ENCODE results near the gene KCNIP4. TPM values are rescaled to one million over a fixed set of nuclear protein-coding genes. Genes with fewer than 3 reads are reported as not detected.

Gene KCNIP4
- total and polyA plus RNA-seq, 2 donors from 2014 or later = 9.8 to 43.9 TPM

GRCh38 chr4:21900211-21900610 is 48.4 kb downstream of the KCNIP4 start:
- no peak for DNase-seq
- Histone ChIP-seq H3K27me3 (ENCODE audit: control insufficient read depth, insufficient read depth, low read length) (no peaks in the 10 kb centered on the region), H3K36me3 (ENCODE audit: control insufficient read depth in 2 of 3, insufficient read depth in 3 of 3, low read length in 3 of 3) (no peaks in the 10 kb centered on the region), H3K4me3 (ENCODE audit: low read length in 3 of 3) (no peak overlapping the region), H3K4me1 (ENCODE audit: control insufficient read depth in 2 of 3, insufficient read depth in 2 of 3, low read depth in 1 of 3, low read length in 3 of 3) (no peaks in the 10 kb centered on the region), H3K27ac (ENCODE audit: low read depth in 2 of 2, low read length in 2 of 2) (no peak overlapping the region), H3K9me3 (ENCODE audit: control insufficient read depth in 2 of 3, insufficient read depth in 1 of 3, low read length in 3 of 3) (peaks cover 0 to 15% (median 0%) of the 10 kb centered on the region in 3 donors), H3K9ac (ENCODE audit: low read length in 3 of 3) (no peak overlapping the region)
- intact Hi-C loops (cut with DNase I) = no loop called here
- no peak for TF ChIP-seq CTCF (IDR thresholded peaks at IDR 0.05; ENCODE audit: borderline replicate concordance, extremely low read depth, insufficient read depth)
- no peak for FAIRE-seq

- no peak overlapping the region for H3K4me3 ChIP-seq (ENCODE audit: low read length in 3 of 3)
- no peak overlapping the region for H3K27ac ChIP-seq (ENCODE audit: low read depth in 2 of 2, low read length in 2 of 2)
- peaks cover 0 to 15% (median 0%) of the 10 kb centered on the region in 3 donors for H3K9me3 ChIP-seq (ENCODE audit: control insufficient read depth in 2 of 3, insufficient read depth in 1 of 3, low read length in 3 of 3)
- no peak for TF ChIP-seq CTCF (IDR thresholded peaks at IDR 0.05; ENCODE audit: borderline replicate concordance, extremely low read depth, insufficient read depth)
- no peak for DNase-seq
- H3K4me1 ChIP-seq (ENCODE audit: control insufficient read depth in 2 of 3, insufficient read depth in 2 of 3, low read depth in 1 of 3, low read length in 3 of 3) = no peaks in the 10 kb centered on the region
- H3K9ac ChIP-seq (ENCODE audit: low read length in 3 of 3) = no peak overlapping the region
- no peak for FAIRE-seq
- intact Hi-C loops (cut with DNase I) = no loop called here
- no peaks in the 10 kb centered on the region for H3K27me3 ChIP-seq (ENCODE audit: control insufficient read depth, insufficient read depth, low read length)
- no peaks in the 10 kb centered on the region for H3K36me3 ChIP-seq (ENCODE audit: control insufficient read depth in 2 of 3, insufficient read depth in 3 of 3, low read length in 3 of 3)
Observed at GRCh38 chr4:21898101-21898500, 50.5 kb downstream of the KCNIP4 start.

GRCh38 chr4:21896767-21897166 is 51.8 kb downstream of the KCNIP4 start:
- no peaks in the 10 kb centered on the region for H3K36me3 ChIP-seq (ENCODE audit: control insufficient read depth in 2 of 3, insufficient read depth in 3 of 3, low read length in 3 of 3)
- no peak overlapping the region for H3K4me3 ChIP-seq (ENCODE audit: low read length in 3 of 3)
- H3K9ac ChIP-seq (ENCODE audit: low read length in 3 of 3) = no peak overlapping the region
- peaks cover 0 to 15% (median 0%) of the 10 kb centered on the region in 3 donors for H3K9me3 ChIP-seq (ENCODE audit: control insufficient read depth in 2 of 3, insufficient read depth in 1 of 3, low read length in 3 of 3)
- intact Hi-C loops (cut with DNase I) = no loop called here
- no peak for TF ChIP-seq CTCF (IDR thresholded peaks at IDR 0.05; ENCODE audit: borderline replicate concordance, extremely low read depth, insufficient read depth)
- no peaks in the 10 kb centered on the region for H3K27me3 ChIP-seq (ENCODE audit: control insufficient read depth, insufficient read depth, low read length)
- no peak for DNase-seq
- no peak for FAIRE-seq
- H3K27ac ChIP-seq (ENCODE audit: low read depth in 2 of 2, low read length in 2 of 2) = no peak overlapping the region
- no peaks in the 10 kb centered on the region for H3K4me1 ChIP-seq (ENCODE audit: control insufficient read depth in 2 of 3, insufficient read depth in 2 of 3, low read depth in 1 of 3, low read length in 3 of 3)

GRCh38 chr4:21893136-21893535 is 55.4 kb downstream of the KCNIP4 start:
- no peak overlapping the region for H3K4me3 ChIP-seq (ENCODE audit: low read length in 3 of 3)
- H3K27me3 ChIP-seq (ENCODE audit: control insufficient read depth, insufficient read depth, low read length) = no peaks in the 10 kb centered on the region
- H3K9me3 ChIP-seq (ENCODE audit: control insufficient read depth in 2 of 3, insufficient read depth in 1 of 3, low read length in 3 of 3) = peaks cover 0 to 6% (median 0%) of the 10 kb centered on the region in 3 donors
- no peaks in the 10 kb centered on the region for H3K36me3 ChIP-seq (ENCODE audit: control insufficient read depth in 2 of 3, insufficient read depth in 3 of 3, low read length in 3 of 3)
- intact Hi-C loops (cut with DNase I) = no loop called here
- no peak overlapping the region for H3K27ac ChIP-seq (ENCODE audit: low read depth in 2 of 2, low read length in 2 of 2)
- H3K4me1 ChIP-seq (ENCODE audit: control insufficient read depth in 2 of 3, insufficient read depth in 2 of 3, low read depth in 1 of 3, low read length in 3 of 3) = no peaks in the 10 kb centered on the region
- TF ChIP-seq CTCF (IDR thresholded peaks at IDR 0.05; ENCODE audit: borderline replicate concordance, extremely low read depth, insufficient read depth) = no peak
- no peak for DNase-seq
- H3K9ac ChIP-seq (ENCODE audit: low read length in 3 of 3) = no peak overlapping the region
- no peak for FAIRE-seq

All from kidney (tissue), 14 donors.